GM21528 (cell line): ENCODE data around the gene LRBA.
"Not testable (repeated sequence)": the region's sequence is repeated elsewhere in the genome, so short reads cannot be mapped to it uniquely, and the experiment has no call there.

ENCODE experiments used
- ATAC-seq: cut with Tn5 transposase; IDR thresholded peaks from one replicate; pipeline ENCODE4 v1.9.1; 2021; ENCODE audit warnings: mild to moderate bottlenecking, moderate library complexity; ENCODE audit not compliant: unreplicated experiment, low FRiP score

The LRBA gene

DNA sequence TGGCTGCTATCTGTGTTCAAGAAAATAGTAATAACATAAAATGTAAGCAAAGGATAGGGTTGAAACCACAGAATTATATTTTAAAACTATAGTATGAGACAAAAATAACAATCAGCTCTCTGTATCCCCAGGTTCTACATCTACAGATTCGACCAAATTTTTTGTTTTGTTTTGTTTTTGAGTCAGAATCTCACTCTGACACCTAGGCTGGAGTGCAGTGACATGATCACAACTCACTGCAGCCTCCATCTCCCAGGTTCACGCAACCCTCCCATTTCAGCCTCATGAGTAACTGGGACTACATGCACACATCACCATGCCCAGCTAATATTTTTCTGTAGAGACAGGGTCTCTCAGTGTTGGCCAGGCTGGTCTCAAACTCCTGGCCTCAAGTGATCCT lies 319.9 kb downstream of the LRBA start:
- no peak for ATAC-seq

DNA sequence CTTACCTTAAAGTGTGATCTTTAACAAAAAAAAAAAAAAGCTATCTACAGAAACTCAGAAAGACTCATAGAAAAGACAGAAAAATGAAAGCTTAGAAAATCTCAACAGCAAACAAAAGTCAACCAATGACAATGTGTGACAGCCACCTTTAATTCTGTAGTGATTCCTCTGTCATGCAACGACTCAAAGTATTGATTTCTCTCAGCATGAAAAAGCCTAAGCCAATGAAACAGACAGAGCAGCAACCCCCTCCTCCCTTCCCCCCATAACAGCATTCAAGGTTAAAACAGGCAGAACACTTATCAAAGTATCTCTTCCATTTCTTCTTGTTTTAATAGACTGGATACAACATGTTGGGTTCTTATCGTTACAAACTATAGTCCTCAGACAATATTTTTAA lies 320.6 kb downstream of the LRBA start:
- no peak for ATAC-seq

DNA sequence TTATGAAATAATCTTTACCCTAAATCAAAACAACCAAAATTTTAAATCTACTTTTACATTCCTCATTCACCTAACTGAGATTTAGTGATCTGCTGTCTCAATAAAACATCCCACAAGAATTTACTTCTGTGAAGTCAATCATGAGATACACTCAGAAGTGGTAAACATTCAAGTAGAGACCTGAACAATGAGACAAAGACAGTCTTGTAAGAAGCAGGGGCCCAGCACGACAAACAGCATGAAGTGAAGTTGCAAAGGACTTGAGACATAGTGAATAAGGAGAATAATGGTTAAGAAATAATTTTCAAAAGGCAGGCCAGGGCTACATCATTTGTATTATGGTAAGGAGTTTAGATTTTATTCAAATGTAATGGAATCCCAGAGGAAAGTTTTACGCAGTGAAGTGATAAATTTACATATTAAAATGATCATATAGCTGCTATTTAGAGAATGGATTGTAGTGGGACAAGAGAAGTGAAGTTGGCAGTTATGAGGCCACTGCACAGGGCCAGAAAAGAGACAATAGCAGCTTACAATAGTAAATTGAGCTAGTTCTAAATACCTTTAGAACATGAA lies 331.2 kb downstream of the LRBA start:
- ATAC-seq, result no peak

DNA sequence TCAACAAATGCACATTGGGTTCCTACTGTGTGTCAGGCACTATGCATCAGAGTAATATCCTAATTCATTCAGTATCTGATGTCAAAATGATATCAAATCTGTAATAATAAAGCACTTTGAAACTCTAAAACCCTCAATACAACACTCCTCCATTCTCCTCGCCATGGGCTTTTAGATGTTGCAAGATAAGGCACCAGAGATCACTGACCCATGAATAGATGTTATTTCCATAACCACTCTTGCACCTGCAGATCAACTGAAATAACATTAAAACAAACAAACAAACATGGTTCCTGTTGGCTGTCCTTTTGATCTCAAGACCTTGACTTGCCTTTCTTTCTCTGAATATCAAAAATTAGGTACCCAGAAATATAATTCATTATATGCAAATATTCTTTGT lies 333.0 kb downstream of the LRBA start:
- no peak for ATAC-seq

DNA sequence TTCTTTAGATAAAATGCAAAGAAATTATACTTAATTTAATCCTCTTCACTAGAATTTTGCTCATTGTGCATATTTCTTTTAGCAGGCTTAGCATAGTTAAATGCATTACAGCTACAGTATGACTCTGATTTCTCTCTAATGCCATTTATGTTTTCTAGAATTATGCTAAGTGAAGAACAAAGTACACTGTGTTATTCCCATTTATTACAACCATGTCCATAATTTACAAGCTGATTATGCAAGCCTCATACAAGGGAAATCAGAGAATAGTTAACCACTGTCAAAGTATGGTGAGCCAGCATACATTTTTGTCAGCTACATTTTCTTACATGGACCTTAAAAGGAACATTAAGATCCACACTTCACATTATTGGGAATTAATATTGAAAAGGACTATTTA lies 334.0 kb downstream of the LRBA start:
- ATAC-seq, result no peak

DNA sequence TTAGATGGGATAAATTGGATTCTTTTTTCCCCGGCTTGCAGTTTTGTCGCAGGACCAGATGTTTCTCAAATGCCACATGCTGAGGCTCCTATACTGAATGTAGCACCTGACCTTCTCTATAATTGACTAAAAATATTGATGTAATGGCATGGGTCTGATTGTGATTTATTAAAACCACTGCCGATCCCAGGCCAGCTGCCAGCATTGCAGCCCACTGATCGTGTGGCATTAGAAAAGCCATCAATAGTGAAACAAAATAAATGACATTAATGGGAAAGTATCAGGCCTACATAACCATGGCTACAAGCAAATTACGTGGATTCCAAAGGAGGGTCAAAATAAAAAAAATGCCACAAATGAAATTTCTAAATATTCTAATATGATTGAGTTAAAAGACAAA lies 334.4 kb downstream of the LRBA start:
- no peak for ATAC-seq

DNA sequence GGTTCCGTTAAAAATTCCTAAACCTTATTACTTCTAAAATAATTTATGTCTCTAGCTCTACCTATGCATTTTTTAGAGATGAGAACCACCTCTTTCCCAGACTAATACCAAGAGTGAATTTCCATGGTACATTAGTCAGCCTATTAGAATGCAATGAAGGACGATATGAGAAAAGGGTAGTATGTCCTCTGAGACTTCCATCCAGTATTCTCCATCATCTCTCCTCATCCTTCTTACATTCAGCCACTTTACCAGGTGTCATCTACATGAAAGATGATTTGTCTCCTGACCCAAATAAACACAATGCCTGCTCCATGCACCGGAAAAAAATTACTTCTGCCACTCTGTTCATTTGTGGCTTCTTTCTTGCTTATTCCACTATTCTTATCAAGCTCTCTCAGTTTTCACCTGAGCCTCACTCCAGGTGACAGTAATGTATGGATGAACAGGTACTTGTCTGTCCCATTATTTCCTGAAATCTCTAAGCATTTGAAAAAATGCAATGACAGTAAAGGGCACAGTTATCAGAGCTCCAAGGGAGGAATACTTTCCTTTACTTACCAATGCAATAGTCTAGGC lies 335.2 kb downstream of the LRBA start:
- ATAC-seq, result no peak

DNA sequence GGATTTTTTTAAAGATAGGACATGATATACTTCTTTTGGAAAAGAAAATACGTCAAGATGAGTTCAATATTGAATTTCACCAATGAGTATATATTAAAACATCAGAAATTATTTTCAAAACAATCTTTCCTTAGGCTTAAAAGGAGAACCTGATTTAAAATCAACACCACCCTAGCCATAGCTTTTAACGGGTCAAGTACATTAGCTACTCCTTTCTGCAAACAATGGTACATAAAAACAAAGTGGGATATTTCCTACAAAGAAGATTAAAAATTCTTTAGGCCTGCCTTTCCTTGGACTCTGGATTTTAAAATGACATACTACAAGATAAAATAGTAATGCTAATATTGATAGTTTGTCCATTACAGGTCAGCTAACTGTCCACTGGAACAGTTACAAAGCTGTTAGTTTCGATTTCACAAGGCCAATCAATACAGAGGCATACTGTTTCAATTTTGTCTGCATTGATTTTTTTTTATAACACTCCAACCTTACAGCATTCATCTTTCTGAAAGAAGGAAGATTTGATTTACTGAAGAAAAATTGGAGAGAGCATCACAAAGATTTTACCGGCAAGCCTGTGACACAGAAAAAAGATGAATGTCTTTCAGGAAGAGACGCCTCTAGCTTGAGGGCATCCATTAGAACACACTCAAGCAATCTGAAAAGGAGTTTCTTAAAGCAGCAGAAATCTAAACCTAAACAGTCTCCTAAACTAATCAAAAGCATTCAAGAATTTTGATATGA lies 335.9 kb downstream of the LRBA start:
- no peak for ATAC-seq

DNA sequence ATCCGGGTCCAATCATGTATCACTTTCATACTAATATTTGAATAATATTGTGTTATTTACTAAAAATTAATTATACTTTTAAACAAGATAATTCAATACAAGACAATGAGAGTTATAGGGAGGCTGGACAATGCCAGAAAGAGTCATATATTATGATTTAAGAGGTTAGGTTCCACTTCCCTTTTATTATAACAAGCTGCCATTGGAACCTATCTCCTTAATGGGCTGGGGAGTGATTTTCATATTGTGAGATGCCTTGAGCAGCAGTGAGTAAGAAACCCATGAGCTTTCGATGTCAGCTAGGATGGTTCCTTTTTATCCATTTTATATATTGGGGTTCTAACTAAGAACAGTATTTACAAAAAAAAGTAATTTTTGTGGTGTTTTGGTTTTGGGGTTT lies 341.3 kb downstream of the LRBA start:
- no peak for ATAC-seq

DNA sequence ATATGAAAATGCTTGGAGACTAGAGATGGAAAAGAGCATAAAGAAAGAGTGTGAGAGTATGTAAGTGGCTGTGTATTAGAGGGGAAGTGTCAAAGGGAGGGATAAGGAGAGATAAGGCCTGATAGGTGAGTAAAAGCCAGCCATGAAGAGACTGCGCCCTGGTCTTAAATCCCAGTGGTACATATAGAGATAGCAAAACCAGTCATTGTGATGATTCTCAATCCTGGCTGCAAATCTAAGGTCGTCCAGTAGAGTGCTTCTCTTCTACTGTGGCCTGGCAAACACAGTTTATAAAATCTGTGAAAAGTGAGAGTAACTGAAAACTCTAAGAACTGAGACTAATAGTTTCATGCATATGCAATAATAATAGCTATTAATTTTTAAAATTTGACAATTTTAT lies 346.3 kb downstream of the LRBA start:
- no peak for ATAC-seq

DNA sequence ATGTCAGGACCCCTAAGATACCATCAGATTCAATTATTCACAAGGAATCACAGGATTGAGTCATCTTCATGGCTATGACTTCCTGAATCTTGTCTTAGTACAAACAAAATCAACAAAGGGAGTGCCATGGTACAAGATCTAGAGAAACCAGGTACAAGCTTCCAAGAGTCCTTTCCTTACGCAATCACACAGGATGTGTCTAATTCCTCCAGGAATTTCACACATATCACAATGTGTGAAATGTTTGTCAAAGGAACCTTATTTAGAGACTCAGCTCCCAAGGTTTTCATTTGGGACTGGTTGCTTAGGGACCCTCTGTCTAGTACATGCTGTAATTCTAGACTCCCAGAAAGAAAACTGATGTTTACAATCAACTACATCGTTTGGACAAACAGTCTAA lies 350.1 kb downstream of the LRBA start:
- ATAC-seq, result no peak

DNA sequence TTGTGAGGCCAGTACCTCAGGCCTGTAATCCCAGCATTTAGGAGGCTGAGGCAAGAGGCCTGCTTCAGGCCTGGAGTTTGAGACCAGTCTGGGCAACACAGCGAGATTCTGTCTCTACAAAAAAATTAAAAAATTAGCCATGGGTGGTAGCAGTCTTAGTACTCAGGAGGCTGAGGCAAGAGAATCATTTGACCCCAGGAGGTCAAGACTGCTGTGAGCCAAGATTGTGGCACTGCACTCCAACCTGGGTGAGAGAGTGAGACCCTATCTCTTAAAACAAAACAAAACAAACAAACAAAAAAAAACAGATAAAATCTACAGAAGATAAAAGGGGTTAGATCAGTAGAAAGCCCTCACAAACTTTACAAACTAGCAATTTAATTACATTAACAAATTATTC lies 352.4 kb downstream of the LRBA start:
- ATAC-seq, result no peak

DNA sequence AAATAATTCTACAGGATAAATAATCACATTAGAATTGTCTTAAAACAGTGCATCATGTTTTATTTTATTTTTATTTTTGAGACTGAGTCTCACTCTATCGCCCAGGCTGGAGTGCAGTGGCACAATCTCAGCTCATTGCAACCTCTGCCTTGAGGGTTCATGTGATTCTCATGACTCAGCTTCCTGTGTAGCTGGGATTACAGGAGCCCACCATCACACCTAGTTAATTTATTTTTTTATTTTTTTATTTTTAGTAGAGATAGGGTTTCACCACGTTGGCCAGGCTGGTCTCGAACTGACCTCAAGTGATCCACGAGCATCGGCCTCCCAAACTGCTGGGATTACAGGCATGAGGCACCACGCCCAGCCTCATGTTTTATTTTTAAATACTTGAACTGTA lies 353.5 kb downstream of the LRBA start:
- ATAC-seq, result not testable (repeated sequence)

DNA sequence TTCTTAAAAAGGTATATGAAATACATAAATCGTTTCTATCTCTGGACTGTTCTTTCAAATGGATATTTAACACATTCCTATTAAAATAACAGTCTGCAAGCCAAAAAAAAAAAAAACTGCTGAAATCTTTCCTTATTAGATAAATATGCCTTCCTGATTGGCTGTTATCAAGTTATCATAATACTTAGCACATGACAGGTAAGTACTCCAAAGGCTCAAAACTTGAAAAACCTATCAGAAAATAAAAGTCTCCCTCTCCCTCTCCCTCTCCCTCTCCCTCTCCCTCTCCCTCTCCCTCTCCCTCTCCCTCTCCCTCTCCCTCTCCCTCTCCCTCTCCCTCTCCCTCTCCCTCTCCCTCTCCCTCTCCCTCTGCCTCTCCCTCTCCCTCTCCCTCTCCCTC lies 356.8 kb downstream of the LRBA start:
- not testable (repeated sequence) for ATAC-seq

DNA sequence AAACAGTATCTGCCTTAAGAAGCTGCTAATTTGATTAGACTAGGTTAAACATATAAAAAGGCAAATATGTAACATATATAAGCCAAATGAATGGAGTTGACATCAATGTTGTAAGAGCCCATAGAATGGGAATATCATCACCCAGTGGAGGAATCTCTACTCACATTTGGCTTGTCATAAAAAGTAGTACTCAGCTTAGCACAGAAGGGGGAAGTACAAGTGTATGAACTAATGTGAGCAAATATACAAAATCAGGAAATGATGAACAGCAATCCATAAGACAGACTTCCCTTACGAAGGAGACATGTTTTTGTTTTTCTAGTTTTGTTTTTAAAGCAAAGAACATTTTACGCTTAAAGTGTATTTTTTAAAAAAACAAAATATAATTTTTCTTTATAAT lies 358.2 kb downstream of the LRBA start:
- no peak for ATAC-seq

DNA sequence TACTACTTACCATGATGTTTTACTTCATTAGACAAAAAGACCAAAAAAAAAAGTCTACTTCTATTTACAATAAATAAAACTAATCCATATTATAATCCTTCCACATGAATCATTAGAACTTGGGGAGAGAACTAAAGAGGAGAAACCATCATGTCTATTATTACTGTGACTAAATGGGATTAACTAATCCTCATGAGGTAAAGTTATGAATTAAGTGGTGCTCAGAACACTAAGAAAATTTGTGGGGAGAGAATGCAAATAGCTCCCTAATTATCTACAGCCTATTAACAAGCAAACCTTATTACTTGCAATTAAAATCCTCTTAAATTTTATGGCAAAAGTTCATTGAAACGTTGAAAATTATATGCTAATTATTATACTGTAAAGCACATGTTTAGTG lies 364.3 kb downstream of the LRBA start:
- no peak for ATAC-seq

DNA sequence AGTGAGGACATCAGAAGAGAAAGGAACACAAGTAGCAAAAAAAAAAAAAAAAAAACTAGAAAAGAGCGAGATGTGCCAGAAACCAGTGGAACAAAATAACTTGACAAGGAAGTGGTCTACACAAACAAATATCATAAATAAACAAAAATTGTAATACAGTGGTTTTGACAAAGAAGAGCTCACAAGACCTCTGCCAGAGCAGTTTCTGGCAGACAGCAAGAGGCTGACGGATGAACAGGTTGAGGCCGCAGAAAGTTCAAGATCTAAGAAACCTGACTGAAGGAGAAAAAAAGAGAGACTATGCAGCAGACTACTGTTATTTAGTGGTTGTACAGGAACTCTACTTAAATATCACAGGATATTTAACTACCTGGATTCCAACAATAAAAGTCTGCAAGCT lies 367.0 kb downstream of the LRBA start:
- ATAC-seq, result no peak

DNA sequence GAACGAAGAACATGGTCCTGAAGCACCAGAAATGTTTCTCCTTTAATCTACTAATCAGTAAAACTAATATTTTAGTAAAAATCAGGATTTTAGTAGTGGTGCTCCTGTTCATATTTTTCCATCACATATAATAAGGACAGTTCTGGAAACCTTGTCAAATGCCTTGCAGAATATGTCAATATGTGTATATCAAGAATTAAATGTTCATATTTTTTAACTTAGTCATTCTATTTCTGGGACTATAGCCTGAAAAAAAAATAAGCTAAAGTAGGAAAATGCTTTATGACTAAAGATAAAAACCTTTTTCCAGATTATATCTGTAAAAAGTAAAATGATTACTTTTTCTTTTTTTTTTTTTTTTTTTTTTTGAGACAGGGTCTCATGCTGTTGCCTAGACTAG lies 368.1 kb downstream of the LRBA start:
- ATAC-seq, result no peak

DNA sequence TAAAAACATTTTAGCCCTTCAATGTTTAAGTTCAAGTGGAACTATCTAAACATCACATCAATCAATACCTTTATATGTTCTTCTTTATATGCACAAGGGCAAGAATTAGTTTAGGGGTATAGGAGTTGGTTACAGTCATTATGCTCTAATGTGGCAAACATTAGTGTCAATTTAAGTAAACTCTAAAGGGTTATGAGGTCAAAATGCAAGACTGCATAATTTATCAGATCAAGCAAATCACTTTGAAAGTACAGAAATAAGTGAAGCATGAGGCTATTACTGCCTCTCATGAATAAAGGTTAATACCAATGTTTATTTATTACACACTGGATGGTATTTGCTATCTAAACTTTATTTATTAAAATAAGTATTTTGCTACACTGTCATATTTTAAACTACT lies 373.5 kb downstream of the LRBA start:
- ATAC-seq, result no peak

DNA sequence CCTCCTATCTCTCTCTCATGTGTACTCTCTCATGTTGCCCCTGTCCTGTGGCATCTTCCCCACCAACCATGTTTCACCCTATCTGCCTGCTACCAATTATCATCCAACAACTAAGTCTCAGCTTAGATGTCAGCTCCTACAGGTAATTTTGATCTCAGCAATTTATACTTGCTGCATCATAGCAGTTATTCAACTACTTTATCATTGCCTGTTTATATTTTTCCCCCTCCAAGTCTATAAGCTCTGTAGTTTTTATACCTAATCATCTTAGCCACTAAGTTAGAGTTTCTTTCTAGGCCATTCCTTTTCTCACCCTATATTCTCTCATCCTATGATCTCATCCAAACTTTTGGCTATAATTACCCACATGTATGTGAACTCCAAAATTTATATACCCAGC lies 382.4 kb downstream of the LRBA start:
- ATAC-seq, result no peak

DNA sequence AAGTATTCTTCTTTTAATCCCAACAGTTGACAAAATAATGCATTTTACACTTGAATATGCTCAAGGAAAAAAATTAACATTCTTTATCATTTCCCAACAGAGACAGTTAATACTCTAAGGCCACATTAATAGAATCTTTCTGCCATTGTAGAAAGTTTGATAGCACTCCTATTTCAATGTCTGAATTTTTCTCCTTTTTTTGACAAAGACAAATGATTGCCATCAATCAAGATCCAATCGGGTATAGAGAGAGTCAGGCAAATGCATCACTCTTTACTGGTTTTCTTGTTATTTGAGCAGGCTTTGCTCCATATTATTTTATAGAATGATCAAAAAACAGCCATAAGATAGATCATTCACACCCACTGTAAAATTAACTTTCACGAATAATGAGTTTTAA lies 387.0 kb downstream of the LRBA start:
- no peak for ATAC-seq

DNA sequence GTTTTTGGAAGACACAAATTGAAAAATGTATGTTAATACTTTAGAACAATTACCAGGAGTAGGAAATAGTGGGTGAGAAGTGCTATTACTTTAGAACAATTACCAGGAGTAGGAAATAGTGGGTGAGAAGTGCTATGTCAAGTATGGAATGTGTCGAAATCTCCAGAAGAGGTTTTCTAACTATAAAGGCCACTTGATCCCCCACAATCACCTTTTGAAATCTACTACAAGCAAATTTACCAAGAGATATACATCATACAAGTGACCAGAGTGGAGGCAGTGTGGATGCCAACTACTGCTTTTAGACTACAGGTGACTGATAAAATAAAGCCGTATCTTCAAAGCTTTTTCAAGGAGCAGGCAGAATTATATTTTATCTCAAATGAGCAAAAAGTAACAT lies 390.1 kb downstream of the LRBA start:
- ATAC-seq, result no peak
